ENCODE data around the gene CASTOR2. TPM values are rescaled to one million over a fixed set of nuclear protein-coding genes. Genes with fewer than 3 reads are reported as not detected.
"Not testable (repeated sequence)": the region's sequence is repeated elsewhere in the genome, so short reads cannot be mapped to it uniquely, and the experiment has no call there.

CASTOR2 gene
- total RNA-seq, 4 donors from 2014 or later = 4.5 to 12.5 (median 7.4) TPM

DNA sequence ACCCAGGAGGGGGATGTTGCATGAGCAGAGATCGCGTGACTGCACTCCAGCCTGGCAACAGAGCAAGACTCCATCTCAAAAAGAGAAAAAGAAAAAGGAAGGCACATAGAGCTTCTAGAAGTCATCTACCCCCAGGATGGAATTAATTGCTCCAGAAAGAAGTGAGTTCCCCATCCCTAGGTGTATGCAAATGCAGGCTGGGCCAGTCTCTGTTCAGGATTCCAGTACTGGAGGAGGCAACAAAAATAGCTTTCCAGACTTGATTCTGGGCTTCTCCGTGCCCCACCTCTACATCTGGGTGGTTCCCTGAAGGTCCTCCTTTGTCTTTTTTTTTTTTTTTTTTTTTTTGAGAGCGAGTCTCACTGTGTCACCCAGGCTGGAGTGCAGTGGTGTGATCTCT is 28.6 kb downstream of the CASTOR2 start:
- in situ Hi-C loops (cut with MboI; ENCODE audit: low pct_ligation_motif_present in 1 of 4, low pct_unique_long_range_greater_than_20kb in 1 of 4, low sequenced_read_pairs in 3 of 4) = no loop called here
- WGBS, 2 donors (ENCODE audit: low coverage in 1 of 2) = 94 to 97% methylated on average over 2 to 4 of the region's 4 CpGs
- no peaks in the 10 kb centered on the region for H3K36me3 ChIP-seq

DNA sequence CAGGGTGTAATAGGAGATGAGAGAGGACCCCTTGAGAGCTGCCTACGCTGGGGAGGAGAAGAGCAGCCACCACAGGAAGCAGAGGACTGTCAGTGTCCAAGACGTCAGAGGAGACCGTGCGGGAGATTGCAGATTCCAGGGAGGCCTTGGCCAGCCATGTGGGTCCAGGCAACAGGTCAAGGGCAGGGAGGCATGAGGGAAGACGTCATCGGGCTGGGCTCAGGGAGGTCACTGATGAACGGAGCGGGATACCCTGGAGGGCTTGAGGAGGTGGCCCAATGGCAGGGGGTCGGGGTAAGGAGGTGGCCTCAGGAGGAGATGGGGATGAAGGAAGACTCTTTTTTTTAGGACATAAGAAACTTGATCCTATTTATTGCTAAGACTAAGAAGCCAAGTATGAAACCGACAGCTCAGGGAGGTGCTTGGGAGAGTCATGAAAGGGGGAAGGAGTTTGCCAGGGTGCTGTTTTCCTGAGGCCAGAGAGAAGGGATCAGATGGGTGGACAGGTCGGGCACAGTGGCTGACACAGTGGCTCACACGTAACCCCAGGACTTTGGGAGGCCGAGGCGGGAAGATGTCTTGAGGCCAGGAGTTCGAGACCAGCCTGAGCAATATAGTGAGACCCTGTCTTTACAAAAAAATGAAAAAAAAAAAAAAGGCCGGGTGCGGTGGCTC is 30.5 kb downstream of the CASTOR2 start:
- H3K9me3 ChIP-seq; DNase-seq; intact Hi-C loops (cut with DNase I; ENCODE audit: low total_unique reads); H3K36me3 ChIP-seq; in situ Hi-C loops (cut with MboI; ENCODE audit: low pct_ligation_motif_present in 1 of 4, low pct_unique_long_range_greater_than_20kb in 1 of 4, low sequenced_read_pairs in 3 of 4); H3K4me3 ChIP-seq; H3K4me1 ChIP-seq; H3K27ac ChIP-seq; H3K27me3 ChIP-seq: not testable (repeated sequence)
- 86 to 87% methylated on average over 12 to 17 of the region's 17 CpGs for WGBS, 2 donors (ENCODE audit: low coverage in 1 of 2)

More for the DNA sequence above, 28.6 kb downstream of the CASTOR2 start:
- no peak overlapping the region for H3K27ac ChIP-seq
- no peaks in the 10 kb centered on the region for H3K27me3 ChIP-seq
- H3K9me3 ChIP-seq = no peaks in the 10 kb centered on the region
- no peak overlapping the region for H3K4me3 ChIP-seq
- H3K4me1 ChIP-seq = peaks cover 0 to 4% (median 0%) of the 10 kb centered on the region in 4 donors
- TF ChIP-seq, protein P1, sequence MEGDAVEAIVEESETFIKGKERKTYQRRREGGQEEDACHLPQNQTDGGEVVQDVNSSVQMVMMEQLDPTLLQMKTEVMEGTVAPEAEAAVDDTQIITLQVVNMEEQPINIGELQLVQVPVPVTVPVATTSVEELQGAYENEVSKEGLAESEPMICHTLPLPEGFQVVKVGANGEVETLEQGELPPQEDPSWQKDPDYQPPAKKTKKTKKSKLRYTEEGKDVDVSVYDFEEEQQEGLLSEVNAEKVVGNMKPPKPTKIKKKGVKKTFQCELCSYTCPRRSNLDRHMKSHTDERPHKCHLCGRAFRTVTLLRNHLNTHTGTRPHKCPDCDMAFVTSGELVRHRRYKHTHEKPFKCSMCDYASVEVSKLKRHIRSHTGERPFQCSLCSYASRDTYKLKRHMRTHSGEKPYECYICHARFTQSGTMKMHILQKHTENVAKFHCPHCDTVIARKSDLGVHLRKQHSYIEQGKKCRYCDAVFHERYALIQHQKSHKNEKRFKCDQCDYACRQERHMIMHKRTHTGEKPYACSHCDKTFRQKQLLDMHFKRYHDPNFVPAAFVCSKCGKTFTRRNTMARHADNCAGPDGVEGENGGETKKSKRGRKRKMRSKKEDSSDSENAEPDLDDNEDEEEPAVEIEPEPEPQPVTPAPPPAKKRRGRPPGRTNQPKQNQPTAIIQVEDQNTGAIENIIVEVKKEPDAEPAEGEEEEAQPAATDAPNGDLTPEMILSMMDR (IDR thresholded peaks at IDR 0.05) = no peak
- TF ChIP-seq POLR2A (IDR thresholded peaks at IDR 0.05) = no peak
- no peak for TF ChIP-seq EP300 (IDR thresholded peaks at IDR 0.05; ENCODE audit: low read depth)
- no peak for TF ChIP-seq POLR2AphosphoS5 (IDR thresholded peaks at IDR 0.05)
- intact Hi-C loops (cut with DNase I; ENCODE audit: low total_unique reads) = no loop called here
- no peak for DNase-seq

DNA sequence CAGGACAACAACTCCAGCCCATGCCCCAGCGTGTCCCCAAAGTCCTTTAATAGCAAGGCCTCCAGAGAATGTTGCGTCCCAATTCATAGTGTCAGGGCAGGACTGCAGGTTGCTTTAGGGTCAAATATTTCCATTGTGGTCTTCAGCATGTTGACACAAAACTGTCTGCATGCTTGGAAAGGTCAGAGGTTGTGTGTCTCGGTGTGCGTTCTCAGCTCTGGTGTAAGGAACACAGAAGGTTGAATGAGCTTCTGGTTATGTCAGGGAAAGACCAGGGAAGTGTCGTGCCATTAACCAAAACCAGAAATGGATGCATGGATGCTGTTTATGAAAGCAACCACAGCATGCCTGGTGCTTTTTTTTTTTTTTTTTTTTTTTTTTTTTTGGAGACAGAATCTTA is 31.9 kb downstream of the CASTOR2 start:
- H3K9me3 ChIP-seq; H3K36me3 ChIP-seq; H3K27me3 ChIP-seq; H3K4me3 ChIP-seq; H3K4me1 ChIP-seq; H3K27ac ChIP-seq; in situ Hi-C loops (cut with MboI; ENCODE audit: low pct_ligation_motif_present in 1 of 4, low pct_unique_long_range_greater_than_20kb in 1 of 4, low sequenced_read_pairs in 3 of 4); intact Hi-C loops (cut with DNase I; ENCODE audit: low total_unique reads); DNase-seq: not testable (repeated sequence)
- 80 to 83% methylated on average over 3 to 5 of the region's 5 CpGs for WGBS, 2 donors (ENCODE audit: low coverage in 1 of 2)

DNA sequence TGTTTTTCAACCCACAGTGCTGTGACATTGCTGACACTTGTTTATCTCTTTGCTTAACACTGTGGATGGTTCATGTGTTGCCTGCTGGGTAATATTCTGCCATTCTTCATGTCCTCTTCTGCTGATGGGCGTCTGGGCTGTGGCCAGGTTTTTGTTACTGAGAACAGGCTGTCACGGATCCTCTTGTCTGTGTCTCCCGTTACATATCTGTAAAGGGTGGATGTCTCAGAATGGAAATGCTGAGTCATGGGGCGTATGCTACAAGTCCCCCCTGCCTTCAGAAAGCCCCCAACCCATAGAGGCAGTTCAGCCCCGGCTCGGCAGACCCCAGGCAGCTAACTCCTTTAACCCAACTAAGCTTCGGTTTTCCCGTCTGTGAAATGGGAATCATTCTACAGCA is 33.3 kb downstream of the CASTOR2 start:
- in situ Hi-C loops (cut with MboI; ENCODE audit: low pct_ligation_motif_present in 1 of 4, low pct_unique_long_range_greater_than_20kb in 1 of 4, low sequenced_read_pairs in 3 of 4); DNase-seq; H3K4me3 ChIP-seq; H3K4me1 ChIP-seq; H3K9me3 ChIP-seq; H3K27me3 ChIP-seq; H3K36me3 ChIP-seq; intact Hi-C loops (cut with DNase I; ENCODE audit: low total_unique reads); H3K27ac ChIP-seq: not testable (repeated sequence)
- WGBS, 2 donors (ENCODE audit: low coverage in 1 of 2) = 60 to 70% methylated on average over 2 to 8 of the region's 8 CpGs

DNA sequence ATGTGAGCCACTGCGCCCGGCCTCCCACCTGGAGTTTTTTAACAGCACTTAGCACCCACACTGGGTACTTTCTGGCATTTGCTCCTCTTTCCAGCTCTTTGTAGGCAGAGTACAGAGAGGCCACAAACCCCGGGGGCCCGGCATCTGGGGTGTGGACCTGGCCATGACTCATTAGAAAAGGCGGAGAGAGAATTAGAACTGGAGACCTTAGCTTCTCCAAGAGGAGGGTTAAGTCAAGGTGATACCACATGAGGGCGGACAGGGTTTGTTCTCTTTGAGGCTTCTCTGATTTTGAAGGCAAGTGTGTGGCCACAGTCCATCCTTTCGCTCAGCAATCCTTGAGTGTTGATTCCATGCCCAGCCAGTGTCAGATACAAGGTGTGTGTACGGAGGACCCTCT is 36.9 kb downstream of the CASTOR2 start:
- H3K36me3 ChIP-seq; in situ Hi-C loops (cut with MboI; ENCODE audit: low pct_ligation_motif_present in 1 of 4, low pct_unique_long_range_greater_than_20kb in 1 of 4, low sequenced_read_pairs in 3 of 4); H3K4me3 ChIP-seq; H3K27me3 ChIP-seq; H3K9me3 ChIP-seq; H3K27ac ChIP-seq; intact Hi-C loops (cut with DNase I; ENCODE audit: low total_unique reads); DNase-seq; H3K4me1 ChIP-seq: not testable (repeated sequence)
- WGBS, 2 donors (ENCODE audit: low coverage in 1 of 2) = 80 to 90% methylated on average over 1 to 8 of the region's 8 CpGs

DNA sequence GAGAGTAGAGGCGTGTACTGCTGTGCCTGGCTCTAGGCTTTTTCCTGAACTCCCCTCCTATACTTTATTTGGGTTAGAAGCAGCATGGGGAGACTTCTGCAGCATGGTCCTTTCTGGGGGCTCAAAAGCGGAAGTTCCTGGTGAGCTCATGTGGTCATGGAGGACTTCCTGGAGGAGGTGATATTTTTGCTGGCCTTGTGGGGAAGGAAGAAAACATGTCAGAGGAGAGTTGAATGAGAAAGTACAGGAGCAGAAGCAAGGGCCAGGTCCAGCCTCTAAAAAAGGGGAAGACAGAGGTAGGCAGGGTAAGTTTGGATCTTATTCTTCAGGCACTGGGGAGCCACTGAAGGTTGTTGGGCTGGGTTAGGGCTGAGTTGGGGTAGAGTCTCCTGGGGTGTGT is 45.5 kb downstream of the CASTOR2 start:
- DNase-seq = no peak
- Histone ChIP-seq H3K9me3 (no peaks in the 10 kb centered on the region), H3K4me1 (no peaks in the 10 kb centered on the region), H3K27me3 (no peaks in the 10 kb centered on the region), H3K27ac (no peak overlapping the region), H3K36me3 (no peaks in the 10 kb centered on the region), H3K4me3 (no peak overlapping the region)
- 95% methylated on average over 2 of the region's 2 CpGs; no CpG with 5 or more reads in 1 of the 2 donors for WGBS, 2 donors (ENCODE audit: low coverage in 1 of 2)
- in situ Hi-C loops (cut with MboI; ENCODE audit: low pct_ligation_motif_present in 1 of 4, low pct_unique_long_range_greater_than_20kb in 1 of 4, low sequenced_read_pairs in 3 of 4) = no loop called here
- intact Hi-C loops (cut with DNase I; ENCODE audit: low total_unique reads) = no loop called here
- no peak for TF ChIP-seq EP300 (IDR thresholded peaks at IDR 0.05; ENCODE audit: low read depth)
- TF ChIP-seq POLR2AphosphoS5 (IDR thresholded peaks at IDR 0.05) = no peak
- TF ChIP-seq, protein P1 (IDR thresholded peaks at IDR 0.05) = no peak
- TF ChIP-seq POLR2A (IDR thresholded peaks at IDR 0.05) = no peak

Data from transverse colon (tissue), 4 donors.